Esophagus muscularis mucosa (tissue), 2 donors: ENCODE results near the gene SUPT3H.

Experiments
- POLR2A ChIP-seq: fragments of 450-650 bp; IDR thresholded peaks from one replicate; pipeline ENCODE4 v1.6.1; 2017; ENCODE audit warnings: antibody characterized with exemption, moderate library complexity, mild to moderate bottlenecking, low read depth
- POLR2AphosphoS5 ChIP-seq, 2 donors: sonication (generic); formaldehyde crosslinking; IDR thresholded peaks; one replicate each; pipeline ENCODE4 v1.6.1; 2017; ENCODE audit warnings: antibody characterized with exemption in 2 of 2

DNA sequence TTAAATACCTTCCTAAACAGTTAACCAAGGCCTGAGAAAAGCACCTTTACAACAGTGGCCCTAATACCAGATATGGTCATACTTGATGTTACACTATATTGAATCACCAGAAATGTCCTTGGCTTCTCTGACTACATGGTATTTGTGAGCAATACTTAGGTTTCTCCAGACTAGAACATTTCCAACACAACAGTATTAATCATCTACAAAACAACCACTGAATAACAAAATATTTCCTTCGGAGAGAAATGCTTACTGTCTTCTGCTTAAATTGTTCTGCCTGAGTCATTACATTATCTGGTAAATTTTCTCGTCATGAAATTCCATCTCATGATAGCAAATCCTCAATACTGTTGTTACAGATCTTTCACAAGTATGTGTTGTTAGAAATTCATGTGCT, 302.5 kb downstream of the SUPT3H start:
- TF ChIP-seq POLR2AphosphoS5 (IDR thresholded peaks at IDR 0.05): no peak
- no peak for TF ChIP-seq POLR2A
